BLaER1 treated with 17β-estradiol and CSF1 and Interleukin-3, amounts not matched to agents 10 nM and 100 nM (cell line): ENCODE results near the gene TSPY4.
"Not testable (repeated sequence)": the region's sequence is repeated elsewhere in the genome, so short reads cannot be mapped to it uniquely, and the experiment has no call there.

Source experiments
- H3K27ac ChIP-seq, 11 experiments: shearing (Covaris generic); formaldehyde crosslinking; 2 replicates each; pipeline ENCODE4 v1.8.1; 2022
- H3K27me3 ChIP-seq, 11 experiments: shearing (Covaris generic); formaldehyde crosslinking; 2 replicates each; pipeline ENCODE4 v1.8.1; 2022
- H3K36me3 ChIP-seq, 11 experiments: shearing (Covaris generic); formaldehyde crosslinking; 2 replicates each; pipeline ENCODE4 v1.8.1; 2022
- H3K4me1 ChIP-seq, 10 experiments: shearing (Covaris generic); formaldehyde crosslinking; 2 replicates each; pipeline ENCODE4 v1.8.1; 2022
- H3K4me2 ChIP-seq, 11 experiments: shearing (Covaris generic); formaldehyde crosslinking; 2 replicates each; pipeline ENCODE4 v1.8.1; 2022
- H3K4me3 ChIP-seq, 10 experiments: shearing (Covaris generic); formaldehyde crosslinking; 2 replicates each; pipeline ENCODE4 v1.8.1; 2022
- H3K9ac ChIP-seq, 11 experiments: shearing (Covaris generic); formaldehyde crosslinking; 2 replicates each; pipeline ENCODE4 v1.8.1; 2022
- H3K9me3 ChIP-seq, 11 experiments: shearing (Covaris generic); formaldehyde crosslinking; replicated peaks in 1 of 11; 2 replicates each; pipeline ENCODE4 v1.8.1; 2022
- H4K20me1 ChIP-seq, 11 experiments: shearing (Covaris generic); formaldehyde crosslinking; 2 replicates each; pipeline ENCODE4 v1.8.1; 2022
- Cebpa-rat ChIP-seq, 11 experiments: shearing (Covaris generic); IDR thresholded peaks; 2 replicates each; pipeline ENCODE4 v1.8.1; 2022

TSPY4 gene, protein sequence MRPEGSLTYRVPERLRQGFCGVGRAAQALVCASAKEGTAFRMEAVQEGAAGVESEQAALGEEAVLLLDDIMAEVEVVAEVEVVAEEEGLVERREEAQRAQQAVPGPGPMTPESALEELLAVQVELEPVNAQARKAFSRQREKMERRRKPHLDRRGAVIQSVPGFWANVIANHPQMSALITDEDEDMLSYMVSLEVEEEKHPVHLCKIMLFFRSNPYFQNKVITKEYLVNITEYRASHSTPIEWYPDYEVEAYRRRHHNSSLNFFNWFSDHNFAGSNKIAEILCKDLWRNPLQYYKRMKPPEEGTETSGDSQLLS

DNA sequence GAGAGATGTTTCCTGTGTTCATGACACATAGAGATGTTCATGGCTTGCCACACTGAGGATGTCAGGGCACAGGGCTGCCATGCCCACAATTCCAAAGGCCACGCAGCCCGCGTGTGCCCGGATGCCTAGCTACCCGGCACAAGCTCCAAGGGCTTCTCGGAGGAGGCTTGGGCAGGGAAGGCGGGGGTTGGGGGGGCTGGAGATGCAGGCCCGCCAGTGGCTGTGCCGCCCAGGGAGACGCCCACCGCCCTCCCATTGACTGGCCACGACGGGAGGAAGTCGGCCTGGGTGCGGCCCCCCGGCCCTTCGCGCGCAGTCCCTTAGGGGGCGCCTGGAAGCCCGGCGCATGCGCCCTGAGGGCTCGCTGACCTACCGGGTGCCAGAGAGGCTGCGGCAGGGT, at the start of gene TSPY4:
TSS of gene TSPY4 (plus strand) at position 301 of the 400 bp plus-strand sequence. CDS start at position 347, 46 bp downstream.
- not testable (repeated sequence) for H3K4me1 ChIP-seq, H3K4me2 ChIP-seq, H3K4me3 ChIP-seq, H3K27ac ChIP-seq, H3K9ac ChIP-seq, H3K9me3 ChIP-seq, H3K36me3 ChIP-seq, H4K20me1 ChIP-seq, H3K27me3 ChIP-seq

DNA sequence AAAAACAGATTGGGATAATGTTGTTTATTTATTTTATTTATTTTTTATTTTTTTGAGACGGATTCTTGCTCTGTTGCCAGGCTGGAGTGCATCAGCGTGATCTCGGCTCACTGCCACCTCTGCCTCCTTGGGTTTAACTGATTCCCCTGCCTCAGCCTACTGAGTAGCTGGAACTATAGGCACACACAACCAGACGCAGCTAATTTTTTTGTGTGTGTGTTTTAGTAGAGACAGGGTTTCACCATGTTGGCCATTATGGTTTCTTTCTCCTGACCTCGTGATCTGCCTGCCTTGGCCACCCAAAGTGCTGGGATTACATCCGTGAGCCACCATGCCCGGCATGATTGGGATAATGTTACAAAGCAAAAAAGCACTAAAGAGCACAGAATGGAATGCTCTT, 16.3 kb upstream of the TSPY4 start:
- H3K36me3 ChIP-seq = no peaks in the 10 kb centered on the region
- no peak overlapping the region for H3K9ac ChIP-seq
- H3K27me3 ChIP-seq = no peaks in the 10 kb centered on the region
- H3K4me2 ChIP-seq = no peak overlapping the region
- TF ChIP-seq Cebpa-rat (IDR thresholded peaks at IDR 0.05) = no peak
- H3K4me3 ChIP-seq = no peak overlapping the region
- H4K20me1 ChIP-seq = no peaks in the 10 kb centered on the region
- H3K27ac ChIP-seq = no peak overlapping the region
- no peaks in the 10 kb centered on the region for H3K4me1 ChIP-seq
- H3K9me3 ChIP-seq = no peaks in the 10 kb centered on the region

DNA sequence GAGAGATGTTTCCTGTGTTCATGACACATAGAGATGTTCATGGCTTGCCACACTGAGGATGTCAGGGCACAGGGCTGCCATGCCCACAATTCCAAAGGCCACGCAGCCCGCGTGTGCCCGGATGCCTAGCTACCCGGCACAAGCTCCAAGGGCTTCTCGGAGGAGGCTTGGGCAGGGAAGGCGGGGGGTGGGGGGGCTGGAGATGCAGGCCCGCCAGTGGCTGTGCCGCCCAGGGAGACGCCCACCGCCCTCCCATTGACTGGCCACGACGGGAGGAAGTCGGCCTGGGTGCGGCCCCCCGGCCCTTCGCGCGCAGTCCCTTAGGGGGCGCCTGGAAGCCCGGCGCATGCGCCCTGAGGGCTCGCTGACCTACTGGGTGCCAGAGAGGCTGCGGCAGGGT, 20.2 kb downstream of the TSPY4 start, which contains the start of gene TSPY8:
TSS of gene TSPY8 (plus strand) at position 301 of the 400 bp plus-strand sequence. CDS start at position 347, 46 bp downstream.
- not testable (repeated sequence) for H3K4me3 ChIP-seq, H3K9ac ChIP-seq, H3K36me3 ChIP-seq, H4K20me1 ChIP-seq, H3K27ac ChIP-seq, H3K9me3 ChIP-seq, H3K4me1 ChIP-seq, H3K4me2 ChIP-seq, H3K27me3 ChIP-seq
